ENCODE results near the gene CAMTA1. TPM values are rescaled to one million over a fixed set of nuclear protein-coding genes. Genes with fewer than 3 reads are reported as not detected.

Gene CAMTA1
- total RNA-seq, 1 experiment from 2014 or later: 60.0 TPM

- DNase-seq: no peak
- intact Hi-C loops (cut with micrococcal nuclease; ENCODE audit: unreplicated experiment): no loop called here
- ChIA-PET POLR2A (no interaction called here), CTCF (no interaction called here)
- no peaks in the 10 kb centered on the region for H3K4me1 Mint-ChIP-seq (ENCODE audit: low read depth, unreplicated experiment)
- Histone ChIP-seq H3K9me3 (no peaks in the 10 kb centered on the region), H3K27me3 (replicated peaks; ENCODE audit: control insufficient read depth, insufficient read depth, low read length) (no peaks in the 10 kb centered on the region), H3K36me3 (ENCODE audit: control insufficient read depth, insufficient read depth, low read length) (no peaks in the 10 kb centered on the region), H3K4me3 (ENCODE audit: low read depth, low read length) (no peak overlapping the region), H3K4me1 (no peaks in the 10 kb centered on the region)
- H3K27me3 Mint-ChIP-seq (ENCODE audit: insufficient read depth, unreplicated experiment): no peaks in the 10 kb centered on the region
- no peak overlapping the region for H3K27ac Mint-ChIP-seq (ENCODE audit: unreplicated experiment)
- no peak for TF ChIP-seq CTCF (IDR thresholded peaks at IDR 0.05; ENCODE audit: insufficient read depth in 1 of 2, low read depth in 1 of 2, low read length in 1 of 2, severe bottlenecking in 1 of 2, unreplicated experiment in 1 of 2)
- no TSS peak for BruUV-seq (replicated peaks)
- no peaks in the 10 kb centered on the region for H3K36me3 Mint-ChIP-seq (ENCODE audit: insufficient read depth, unreplicated experiment)
- no peak overlapping the region for H3K4me3 Mint-ChIP-seq (ENCODE audit: unreplicated experiment)
- no peaks in the 10 kb centered on the region for H3K9me3 Mint-ChIP-seq (ENCODE audit: unreplicated experiment)
Observed at GRCh38 chr1:7430691-7431090, 645.4 kb downstream of the CAMTA1 start.

- H3K4me1 Mint-ChIP-seq (ENCODE audit: low read depth, unreplicated experiment): no peaks in the 10 kb centered on the region
- POLR2A ChIA-PET: no interaction called here
- no peak overlapping the region for H3K4me3 ChIP-seq (ENCODE audit: low read depth, low read length)
- TF ChIP-seq CTCF (IDR thresholded peaks at IDR 0.05; ENCODE audit: insufficient read depth in 1 of 2, low read depth in 1 of 2, low read length in 1 of 2, severe bottlenecking in 1 of 2, unreplicated experiment in 1 of 2): no peak
- CTCF ChIA-PET: no interaction called here
- no peaks in the 10 kb centered on the region for H3K36me3 Mint-ChIP-seq (ENCODE audit: insufficient read depth, unreplicated experiment)
- H3K4me1 ChIP-seq: no peaks in the 10 kb centered on the region
- H3K9me3 Mint-ChIP-seq (ENCODE audit: unreplicated experiment): no peaks in the 10 kb centered on the region
- H3K36me3 ChIP-seq (ENCODE audit: control insufficient read depth, insufficient read depth, low read length): no peaks in the 10 kb centered on the region
- no peaks in the 10 kb centered on the region for H3K9me3 ChIP-seq
- H3K27me3 Mint-ChIP-seq (ENCODE audit: insufficient read depth, unreplicated experiment): no peaks in the 10 kb centered on the region
- no peaks in the 10 kb centered on the region for H3K27me3 ChIP-seq (replicated peaks; ENCODE audit: control insufficient read depth, insufficient read depth, low read length)
- H3K4me3 Mint-ChIP-seq (ENCODE audit: unreplicated experiment): no peak overlapping the region
- no peak for DNase-seq
- BruUV-seq (replicated peaks): no TSS peak
- intact Hi-C loops (cut with micrococcal nuclease; ENCODE audit: unreplicated experiment): no loop called here
- no peak overlapping the region for H3K27ac Mint-ChIP-seq (ENCODE audit: unreplicated experiment)
Observed at GRCh38 chr1:7432102-7432899, 647.0 kb downstream of the CAMTA1 start.

GRCh38 chr1:7432900-7433380, 647.7 kb downstream of the CAMTA1 start:
- intact Hi-C loops (cut with micrococcal nuclease; ENCODE audit: unreplicated experiment): no loop called here
- Histone ChIP-seq H3K4me3 (ENCODE audit: low read depth, low read length) (no peak overlapping the region), H3K9me3 (no peaks in the 10 kb centered on the region), H3K36me3 (ENCODE audit: control insufficient read depth, insufficient read depth, low read length) (no peaks in the 10 kb centered on the region), H3K27me3 (replicated peaks; ENCODE audit: control insufficient read depth, insufficient read depth, low read length) (no peaks in the 10 kb centered on the region), H3K4me1 (no peaks in the 10 kb centered on the region)
- CTCF ChIA-PET: no interaction called here
- Mint-ChIP-seq H3K27ac (ENCODE audit: unreplicated experiment) (no peak overlapping the region), H3K4me3 (ENCODE audit: unreplicated experiment) (no peak overlapping the region), H3K4me1 (ENCODE audit: low read depth, unreplicated experiment) (no peaks in the 10 kb centered on the region), H3K9me3 (ENCODE audit: unreplicated experiment) (no peaks in the 10 kb centered on the region), H3K36me3 (ENCODE audit: insufficient read depth, unreplicated experiment) (no peaks in the 10 kb centered on the region), H3K27me3 (ENCODE audit: insufficient read depth, unreplicated experiment) (no peaks in the 10 kb centered on the region)
- no TSS peak for BruUV-seq (replicated peaks)
- no peak for TF ChIP-seq CTCF (IDR thresholded peaks at IDR 0.05; ENCODE audit: insufficient read depth in 1 of 2, low read depth in 1 of 2, low read length in 1 of 2, severe bottlenecking in 1 of 2, unreplicated experiment in 1 of 2)
- no peak for DNase-seq
- POLR2A ChIA-PET: no interaction called here
